Fibroblast of villous mesenchyme (primary cell): ENCODE data around the gene TPM4. TPM values are rescaled to one million over a fixed set of nuclear protein-coding genes. Genes with fewer than 3 reads are reported as not detected.

ENCODE experiments used
- DNase-seq: peaks from one replicate; pipeline ENCODE4 v3.0.0-alpha.2; 2010; ENCODE audit warnings: low read depth
- H3K4me3 ChIP-seq: 2 replicates; pipeline ENCODE4 v1.5.1; 2011; ENCODE audit warnings: low read depth, mild to moderate bottlenecking, low read length
- total RNA-seq: library from RNA; depleted of rRNA; stranded (reverse); fragments of >200 nt; gene quantifications from 2 replicates; pipeline ENCODE4 v1.2.3, GENCODE V29; 2012
- TF ChIP-seq, protein P1 (sequence below): IDR thresholded peaks from 2 replicates; pipeline ENCODE4 v1.5.1; 2012; ENCODE audit warnings: low read depth, mild to moderate bottlenecking, low read length; ENCODE audit not compliant: insufficient read depth

Gene TPM4
- total RNA-seq, 1 donor: 1,470 TPM

DNA sequence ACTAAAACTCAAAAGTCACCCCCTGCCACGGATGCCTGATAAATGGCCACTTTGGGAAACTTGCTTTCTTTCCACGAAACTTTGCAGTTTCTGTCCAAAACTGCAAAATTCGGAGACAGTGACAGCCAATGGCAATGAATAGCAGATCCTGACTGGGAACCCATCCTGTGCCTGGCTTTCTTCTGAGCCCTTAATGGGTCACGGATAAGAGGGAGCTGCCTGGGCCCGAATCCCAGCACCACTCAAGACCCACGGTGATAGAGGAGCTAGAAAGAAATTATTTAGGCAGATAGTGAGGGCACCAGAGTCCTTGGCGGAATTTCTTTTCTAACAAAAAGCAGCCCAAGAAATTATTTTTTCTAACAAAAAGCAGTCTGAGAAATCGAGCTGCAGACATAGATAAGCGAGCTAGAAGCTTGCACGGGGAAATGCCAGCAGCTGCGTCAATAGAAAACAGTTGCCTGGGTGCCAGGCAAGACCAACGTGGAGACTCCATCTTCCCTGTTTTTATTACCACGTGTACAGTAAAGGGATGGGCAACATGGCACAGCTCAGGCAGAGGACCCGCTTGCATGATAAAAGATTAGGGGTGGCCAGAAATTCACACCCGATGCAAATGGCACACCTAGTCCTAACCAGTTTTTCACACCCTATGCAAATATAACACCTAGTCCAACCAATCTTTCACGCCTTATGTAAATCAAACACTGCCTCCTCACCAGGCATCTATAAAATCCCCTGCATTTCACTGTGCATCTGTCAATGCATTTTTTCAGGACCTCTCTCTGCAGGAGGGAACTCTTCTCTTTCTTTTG is 60.1 kb downstream of the TPM4 start:
- TF ChIP-seq, protein P1, sequence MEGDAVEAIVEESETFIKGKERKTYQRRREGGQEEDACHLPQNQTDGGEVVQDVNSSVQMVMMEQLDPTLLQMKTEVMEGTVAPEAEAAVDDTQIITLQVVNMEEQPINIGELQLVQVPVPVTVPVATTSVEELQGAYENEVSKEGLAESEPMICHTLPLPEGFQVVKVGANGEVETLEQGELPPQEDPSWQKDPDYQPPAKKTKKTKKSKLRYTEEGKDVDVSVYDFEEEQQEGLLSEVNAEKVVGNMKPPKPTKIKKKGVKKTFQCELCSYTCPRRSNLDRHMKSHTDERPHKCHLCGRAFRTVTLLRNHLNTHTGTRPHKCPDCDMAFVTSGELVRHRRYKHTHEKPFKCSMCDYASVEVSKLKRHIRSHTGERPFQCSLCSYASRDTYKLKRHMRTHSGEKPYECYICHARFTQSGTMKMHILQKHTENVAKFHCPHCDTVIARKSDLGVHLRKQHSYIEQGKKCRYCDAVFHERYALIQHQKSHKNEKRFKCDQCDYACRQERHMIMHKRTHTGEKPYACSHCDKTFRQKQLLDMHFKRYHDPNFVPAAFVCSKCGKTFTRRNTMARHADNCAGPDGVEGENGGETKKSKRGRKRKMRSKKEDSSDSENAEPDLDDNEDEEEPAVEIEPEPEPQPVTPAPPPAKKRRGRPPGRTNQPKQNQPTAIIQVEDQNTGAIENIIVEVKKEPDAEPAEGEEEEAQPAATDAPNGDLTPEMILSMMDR: no peak
- DNase-seq: no peak
- no peak overlapping the region for H3K4me3 ChIP-seq

DNA sequence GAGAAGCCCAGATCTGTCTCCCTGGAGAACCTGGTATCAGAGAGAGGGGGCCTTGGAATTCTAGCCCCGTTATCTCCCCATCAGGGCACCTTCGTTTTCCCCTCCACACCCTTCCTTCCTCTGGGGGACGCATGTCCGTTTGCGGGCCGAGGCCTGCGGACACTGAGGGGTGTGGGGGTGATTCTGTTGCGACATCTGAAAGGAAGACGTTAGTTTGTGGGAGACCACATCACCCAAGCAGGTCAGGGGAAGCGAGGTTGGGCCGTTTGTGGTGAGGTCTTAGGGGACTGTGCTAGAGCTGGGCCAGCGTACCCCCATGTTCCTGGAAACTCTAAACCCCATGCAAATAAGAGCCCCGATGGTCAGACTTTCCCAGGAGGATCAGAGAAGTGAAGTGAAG is 63.5 kb downstream of the TPM4 start:
- no peak overlapping the region for H3K4me3 ChIP-seq
- no peak for DNase-seq
- TF ChIP-seq, protein P1: no peak

DNA sequence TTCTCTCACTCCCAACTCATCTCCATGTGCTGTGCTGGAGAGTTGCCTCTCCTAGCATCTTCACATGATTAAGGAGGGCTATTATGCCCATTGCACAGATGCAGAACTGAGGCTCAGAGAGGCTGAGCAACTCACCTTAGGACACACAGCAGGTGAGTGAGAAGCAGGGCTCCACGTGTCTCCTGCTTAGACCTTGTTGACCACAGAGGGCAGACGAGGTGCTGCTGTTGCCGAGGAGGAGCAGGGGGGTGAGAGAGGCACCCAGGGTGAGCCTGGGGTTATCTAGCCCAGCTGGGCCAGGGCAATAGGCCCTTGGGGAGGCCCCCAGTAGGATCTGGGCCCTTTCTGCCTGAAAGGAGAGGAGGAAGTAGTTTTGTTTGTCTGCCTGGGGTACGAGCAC is 64.7 kb downstream of the TPM4 start:
- TF ChIP-seq, protein P1: no peak
- no peak for DNase-seq
- H3K4me3 ChIP-seq: no peak overlapping the region

DNA sequence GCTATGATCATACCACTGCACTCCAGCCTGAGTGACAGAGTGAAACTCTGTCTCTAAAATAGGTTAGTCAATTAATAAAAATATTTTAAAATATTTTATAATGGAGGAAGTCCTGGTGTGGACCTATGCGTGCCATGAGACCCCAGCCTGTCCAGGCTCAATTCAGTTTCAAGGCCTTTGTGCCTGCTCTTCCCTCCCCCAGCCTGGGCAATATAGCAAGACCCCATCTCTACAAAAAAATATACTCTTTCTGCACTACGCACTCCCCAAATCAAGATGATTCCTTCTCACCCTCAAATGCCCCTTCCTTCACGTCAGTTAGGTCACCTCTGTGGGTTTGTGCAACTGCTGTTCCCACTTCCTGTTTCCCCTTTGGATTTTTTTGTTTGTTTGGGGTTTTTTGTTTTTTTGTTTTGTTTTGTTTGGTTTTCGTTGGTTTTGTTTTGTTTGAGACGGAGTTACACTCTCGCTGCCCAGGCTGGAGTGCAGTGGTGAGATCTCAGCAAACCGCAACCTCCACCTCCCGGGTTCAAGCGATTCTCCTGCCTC is 65.8 kb downstream of the TPM4 start:
- no peak for DNase-seq
- TF ChIP-seq, protein P1: no peak
- H3K4me3 ChIP-seq: no peak overlapping the region

DNA sequence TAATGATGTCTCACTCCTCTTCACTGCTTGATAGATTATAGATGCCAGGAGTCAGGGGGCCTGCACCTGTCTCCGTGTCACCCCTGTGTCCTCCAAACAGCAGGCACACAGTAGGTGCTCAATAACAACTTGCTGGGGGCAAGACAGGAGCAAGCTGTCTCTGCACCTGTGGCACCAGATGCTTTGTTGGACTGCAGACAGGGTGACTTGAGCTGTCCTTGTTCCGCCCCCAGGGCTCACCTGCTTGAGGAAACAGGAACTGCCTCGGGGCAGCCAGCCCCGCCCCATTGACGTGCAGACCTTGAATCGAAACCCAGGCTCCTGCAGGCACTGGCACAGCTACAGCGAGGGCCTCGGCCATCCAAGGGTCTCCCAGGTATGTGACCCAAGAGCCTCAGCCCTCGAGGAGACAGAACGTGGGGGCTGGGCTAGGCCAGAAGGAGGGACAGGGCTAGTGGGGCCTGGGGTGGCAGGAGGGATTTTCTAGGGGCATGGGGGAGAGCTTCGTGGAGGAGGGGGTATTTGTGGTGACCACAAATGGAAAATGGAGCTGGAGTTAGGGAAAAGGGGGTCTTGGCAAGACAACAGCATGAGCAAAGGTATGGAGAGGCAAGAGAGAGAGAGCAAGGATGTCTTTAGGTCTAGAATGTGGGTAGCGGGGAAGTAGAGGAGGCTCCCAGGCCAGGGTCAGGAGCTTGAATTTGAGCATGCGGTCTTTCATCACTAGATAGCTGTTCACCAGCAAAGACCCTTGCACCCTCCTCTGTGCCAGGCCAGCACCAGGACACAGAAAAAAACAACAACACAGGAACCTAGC is 67.3 kb downstream of the TPM4 start, which contains the start of gene HSH2D:
Gene HSH2D (plus strand): TSS at position 287 of the 817 bp plus-strand sequence. CDS start 5,066 bp downstream, outside the sequence.
- DNase-seq: no peak
- H3K4me3 ChIP-seq: no peak within 1 kb of the TSS
- TF ChIP-seq, protein P1: no peak

DNA sequence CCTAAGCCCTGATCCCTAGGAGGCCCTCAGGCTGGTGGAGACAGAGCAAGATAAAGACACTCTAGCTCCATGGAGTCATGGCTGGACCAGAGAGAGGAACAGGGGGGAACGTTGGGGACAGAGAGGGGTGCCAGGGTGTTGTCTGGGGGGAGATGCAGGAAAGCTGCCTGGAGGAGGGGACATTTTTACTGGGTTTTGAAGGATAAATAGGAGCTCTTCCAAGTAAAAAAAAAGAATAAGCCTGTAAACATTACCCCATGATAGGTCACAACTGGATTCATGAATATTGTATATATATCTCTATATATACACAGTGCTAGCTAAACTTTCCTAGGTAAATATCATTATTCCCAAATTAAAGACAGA is 67.9 kb downstream of the TPM4 start:
- no peak overlapping the region for H3K4me3 ChIP-seq
- DNase-seq: no peak
- TF ChIP-seq, protein P1: no peak
